IMR-90 (cell line): ENCODE results near the gene ZDHHC17. TPM values are rescaled to one million over a fixed set of nuclear protein-coding genes. Genes with fewer than 3 reads are reported as not detected.

ENCODE experiments used
- ATAC-seq: fragments of 200-7000 bp; cut with Tn5 transposase; 2 replicates; pipeline ENCODE4 v1.9.1; 2020; ENCODE audit warnings: low read depth, mild to moderate bottlenecking, moderate library complexity
- BruUV-seq: library from RNA; stranded (reverse); fragments of 400-500 nt; replicated peaks from 2 replicates; lab custom pipeline; 2021; lab: Mats Ljungman, UMichigan
- CTCF ChIA-PET: fragments of 300-600 bp; formaldehyde crosslinking; extraction: SDS; loops from one replicate; lab custom pipeline; 2021; ENCODE audit warnings: antibody characterized with exemption; lab: Yijun Ruan, JAX
- POLR2A ChIA-PET: fragments of 300-600 bp; sonication (Branson Sonifier 250); formaldehyde crosslinking; loops from one replicate; lab custom pipeline; 2022; ENCODE audit warnings: antibody characterized with exemption; ENCODE audit not compliant: unreplicated experiment; lab: Charles Lee
- DNase-seq: peaks from one replicate; pipeline ENCODE4 v3.0.0; 2013
- H2AFZ ChIP-seq: replicated peaks from 2 replicates; pipeline ENCODE3; 2013; ENCODE audit warnings: low read length, mild to moderate bottlenecking; ENCODE audit not compliant: poor library complexity
- H2AK5ac ChIP-seq: 2 replicates; pipeline ENCODE4 v1.6.1; 2013; ENCODE audit warnings: low read depth, low read length, inconsistent platforms
- H2AK9ac ChIP-seq: replicated peaks from 2 replicates; pipeline ENCODE3; 2013; ENCODE audit warnings: mild to moderate bottlenecking, low read depth, low read length, moderate library complexity; ENCODE audit not compliant: poor library complexity
- H2BK120ac ChIP-seq: 2 replicates; pipeline ENCODE4 v1.6.1; 2013; ENCODE audit warnings: low read depth, low read length, inconsistent platforms
- H2BK15ac ChIP-seq: 3 replicates; pipeline ENCODE4 v1.6.1; 2013; ENCODE audit warnings: low read depth, low read length, inconsistent platforms
- H2BK20ac ChIP-seq: 2 replicates; pipeline ENCODE4 v1.6.1; 2013; ENCODE audit warnings: low read depth, mild to moderate bottlenecking, inconsistent platforms, low read length, moderate library complexity
- H2BK5ac ChIP-seq: 2 replicates; pipeline ENCODE4 v1.6.1; 2013; ENCODE audit warnings: mild to moderate bottlenecking, low read depth, low read length, inconsistent platforms; ENCODE audit not compliant: poor library complexity, severe bottlenecking
- H3K14ac ChIP-seq: replicated peaks from 2 replicates; pipeline ENCODE4 v1.6.1; 2013; ENCODE audit warnings: low read depth, low read length, inconsistent platforms
- H3K18ac ChIP-seq: 2 replicates; pipeline ENCODE4 v1.6.1; 2013; ENCODE audit warnings: low read depth, low read length, control low read depth
- H3K23ac ChIP-seq: 2 replicates; pipeline ENCODE4 v1.6.1; 2013; ENCODE audit warnings: low read depth, low read length, inconsistent platforms
- H3K27ac ChIP-seq: 2 replicates; pipeline ENCODE4 v1.5.1; 2013; ENCODE audit warnings: mild to moderate bottlenecking, control low read depth, low read length; ENCODE audit not compliant: insufficient read depth
- H3K27me3 ChIP-seq: 2 replicates; pipeline ENCODE4 v1.6.1; 2013; ENCODE audit warnings: low read length; ENCODE audit not compliant: control insufficient read depth, insufficient read depth
- H3K36me3 ChIP-seq: 2 replicates; pipeline ENCODE4 v1.6.1; 2013; ENCODE audit warnings: low read length, mixed read lengths; ENCODE audit not compliant: control insufficient read depth, insufficient read depth
- H3K4ac ChIP-seq: 2 replicates; pipeline ENCODE4 v1.6.1; 2013; ENCODE audit warnings: low read depth, low read length, inconsistent platforms
- H3K4me1 ChIP-seq: 2 replicates; pipeline ENCODE4 v1.6.1; 2013; ENCODE audit warnings: low read length, mixed read lengths; ENCODE audit not compliant: control insufficient read depth, insufficient read depth
- H3K4me2 ChIP-seq: 2 replicates; pipeline ENCODE4 v1.6.1; 2013; ENCODE audit warnings: low read depth, mild to moderate bottlenecking, control low read depth, low read length, moderate library complexity
- H3K4me3 ChIP-seq: 2 replicates; pipeline ENCODE4 v1.5.1; 2013; ENCODE audit warnings: low read depth, mild to moderate bottlenecking, control low read depth, low read length, moderate library complexity; ENCODE audit not compliant: insufficient read depth
- H3K56ac ChIP-seq: 2 replicates; pipeline ENCODE4 v1.6.1; 2013; ENCODE audit warnings: low read length, inconsistent platforms; ENCODE audit not compliant: insufficient read depth; ENCODE audit errors: extremely low read depth
- H3K79me1 ChIP-seq, 2 experiments: 2 replicates each; pipeline ENCODE4 v1.6.1; 2013; ENCODE audit warnings: low read length in 2 of 2, inconsistent platforms in 1 of 2, low read depth in 1 of 2
- H3K9ac ChIP-seq: 2 replicates; pipeline ENCODE4 v1.6.1; 2013; ENCODE audit warnings: low read depth, low read length, control low read depth
- H3K9me1 ChIP-seq: 2 replicates; pipeline ENCODE4 v1.6.1; 2013; ENCODE audit warnings: low read length, inconsistent platforms; ENCODE audit not compliant: insufficient read depth
- H3K9me3 ChIP-seq: 2 replicates; pipeline ENCODE4 v1.6.1; 2013; ENCODE audit warnings: low read length; ENCODE audit not compliant: control insufficient read depth, insufficient read depth
- H4K20me1 ChIP-seq: 2 replicates; pipeline ENCODE4 v1.6.1; 2013; ENCODE audit warnings: low read length, inconsistent platforms; ENCODE audit not compliant: insufficient read depth
- H4K5ac ChIP-seq: 2 replicates; pipeline ENCODE4 v1.6.1; 2013; ENCODE audit warnings: mild to moderate bottlenecking, low read depth, low read length, control low read depth
- H4K8ac ChIP-seq, 2 experiments: 2 replicates each; pipeline ENCODE4 v1.6.1; 2013; ENCODE audit warnings: low read depth in 2 of 2, low read length in 2 of 2, control low read depth in 1 of 2, inconsistent platforms in 1 of 2
- H4K91ac ChIP-seq: 2 replicates; pipeline ENCODE4 v1.6.1; 2013; ENCODE audit warnings: low read depth, low read length, inconsistent platforms; ENCODE audit not compliant: insufficient read depth
- CEBPB ChIP-seq: IDR thresholded peaks from 2 replicates; pipeline ENCODE4 v1.6.1; 2012; ENCODE audit warnings: low read depth, low read length, improper control_type of control experiment
- RFX5 ChIP-seq: IDR thresholded peaks from 2 replicates; pipeline ENCODE4 v1.8.0; 2012; ENCODE audit warnings: low read depth, mild to moderate bottlenecking, low read length, moderate library complexity
- SMC3 ChIP-seq: fragments of 150-350 bp; IDR thresholded peaks from 2 replicates; pipeline ENCODE4 v1.6.1; 2016; ENCODE audit warnings: low read depth, mild to moderate bottlenecking, antibody characterized with exemption, low read length, moderate library complexity
- WGBS, 2 experiments: methylation state at CpG; one replicate each; pipeline versions ENCODE4 v1.1.5 to v1.1.7; 2013; ENCODE audit warnings: missing lambda C conversion rate in 2 of 2; ENCODE audit not compliant: insufficient read length in 1 of 2; ENCODE audit errors: extremely low coverage in 2 of 2; 5-methylcytosine and 5-hydroxymethylcytosine counted together
- dilution Hi-C: fragments of 300-500 bp; cut with HindIII; formaldehyde crosslinking; loops from one replicate; pipeline ENCODE4 v1.14.3; 2018; ENCODE audit warnings: low sequenced_read_pairs; ENCODE audit not compliant: unreplicated experiment
- in situ Hi-C: fragments of 300-500 bp; cut with MboI; formaldehyde crosslinking; loops from 3 replicates; pipeline ENCODE4 v1.14.3; 2019; ENCODE audit warnings: low sequenced_read_pairs, inconsistent platforms, mixed read lengths
- intact Hi-C: fragments of 100-400 bp; cut with micrococcal nuclease; formaldehyde crosslinking; loops from 2 replicates; pipeline ENCODE4 v1.10.0; 2022
- polyA plus RNA-seq, 3 experiments: library from polyadenylated mRNA; depleted of rRNA; stranded (reverse); fragments of >200 nt; gene quantifications; 2 replicates each; pipeline ENCODE4 v1.2.3, GENCODE V29; 2012; ENCODE audit warnings: low replicate concordance in 1 of 3
- total RNA-seq: library from RNA; depleted of rRNA; stranded (reverse); fragments of >200 nt; gene quantifications from 2 replicates; pipeline ENCODE4 v1.2.3, GENCODE V29; 2012

Gene ZDHHC17
- total and polyA plus RNA-seq, 2 of the 4 experiments (the other 2 are of a cell fraction), result 23.3 to 125 TPM

GRCh38 chr12:76883811-76884210, 119.9 kb downstream of the ZDHHC17 start:
- Histone ChIP-seq H3K9me1 (peaks cover 7% of the 10 kb centered on the region), H4K91ac (no peak overlapping the region), H3K79me1 (no peaks in the 10 kb centered on the region), H3K4me1 (peaks cover 11% of the 10 kb centered on the region), H3K27ac (no peak overlapping the region; the same call in 1 of the 2 replicates), H3K23ac (no peak overlapping the region), H2BK20ac (no peak overlapping the region), H3K14ac (peak overlapping the region; percentile 49), H3K4me3 (no peak overlapping the region), H2AK5ac (peak overlapping the region; percentile 50; the same call in 1 of the 2 replicates), H3K18ac (peak overlapping the region; percentile 3; the same call in 1 of the 2 replicates), H4K8ac (no peak overlapping the region; a peak in 1 of 4 replicates), H3K9ac (no peak overlapping the region), H2BK5ac (peak overlapping the region; percentile 24), H3K56ac (no peak overlapping the region), H3K36me3 (no peaks in the 10 kb centered on the region), H4K5ac (no peak overlapping the region), H2AFZ (peak overlapping the region; percentile 29), H3K9me3 (peaks cover 2% of the 10 kb centered on the region), H3K4ac (peak overlapping the region; percentile 46; the same call in 1 of the 2 replicates), H2BK120ac (peak overlapping the region; percentile 45), H2AK9ac (no peak overlapping the region), H4K20me1 (no peaks in the 10 kb centered on the region), H3K27me3 (no peaks in the 10 kb centered on the region), H2BK15ac (peak overlapping the region; percentile 65; the same call in 2 of the 3 replicates), H3K4me2 (no peak overlapping the region)
- DNase-seq, result peak; percentile 59
- no TSS peak for BruUV-seq
- ChIA-PET POLR2A (no interaction called here), CTCF (interaction anchor here (1.0 kb wide), 1 partner anchor 45 kb away, joined by 3 read pairs; no protein-coding TSS in a partner anchor)
- WGBS, 2 experiments, result no CpG with 5 or more reads among the region's 2 CpGs
- TF ChIP-seq RFX5 (no peak), SMC3 (no peak), CEBPB (0 out of 2 replicates have a peak, but pooled peaks have one; percentile 8)
- dilution Hi-C loops, result no loop called here
- intact Hi-C loops, result loop anchor here (5.0 kb wide), 1 partner anchor 33 kb away; no protein-coding TSS in a partner anchor
- in situ Hi-C loops, result no loop called here
- ATAC-seq, result no peak
